ENCODE results near the gene HLA-E.
A peak's percentile ranks its signal among the peaks of the same experiment; 100 is the strongest.
"Not testable (repeated sequence)": the region's sequence is repeated elsewhere in the genome, so short reads cannot be mapped to it uniquely, and the experiment has no call there.

Gene HLA-E

DNA sequence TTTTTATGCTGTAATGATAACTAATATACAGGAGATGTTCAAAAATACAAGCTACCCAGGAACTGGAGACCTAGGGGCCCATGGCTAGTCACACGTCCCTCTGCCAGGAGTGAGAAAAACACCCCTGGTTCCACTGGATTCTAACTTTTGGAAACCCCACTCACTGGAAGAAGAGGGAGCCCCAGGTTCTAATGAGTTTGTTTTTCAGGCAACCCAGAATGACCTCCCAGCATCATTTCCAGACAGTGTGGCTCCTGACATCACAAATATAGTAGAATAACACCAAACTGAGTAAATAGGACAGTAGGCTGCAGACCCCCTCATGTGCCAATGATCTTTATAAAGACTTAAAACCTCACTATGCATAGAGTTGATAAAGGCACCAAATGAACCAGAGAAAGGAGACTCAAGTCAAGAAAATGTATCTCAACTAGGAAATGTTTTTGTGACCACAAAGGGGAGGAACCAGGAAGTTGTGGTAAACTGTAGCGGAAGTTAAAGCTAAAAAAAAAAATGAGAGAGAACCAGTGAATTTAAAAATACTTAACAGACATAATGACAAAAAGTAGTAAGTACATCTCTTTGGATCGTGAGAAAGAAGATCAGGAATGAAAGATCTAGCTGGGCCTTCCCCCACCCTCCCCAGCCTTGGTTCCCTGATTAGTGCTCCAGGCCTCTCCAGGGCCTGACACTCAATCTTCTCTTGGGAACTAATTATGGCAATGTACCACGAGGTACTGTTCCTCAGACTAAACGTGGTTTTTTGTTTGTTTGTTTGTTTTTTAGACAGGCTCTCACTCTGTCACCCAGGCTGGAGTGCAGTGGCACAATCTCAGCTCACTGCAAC, 19.8 kb downstream of the HLA-E start:
- no peak for DNase-seq

- DNase-seq: no peak
Observed at GRCh38 chr6:30510419-30511168, 21.3 kb downstream of the HLA-E start.

DNA sequence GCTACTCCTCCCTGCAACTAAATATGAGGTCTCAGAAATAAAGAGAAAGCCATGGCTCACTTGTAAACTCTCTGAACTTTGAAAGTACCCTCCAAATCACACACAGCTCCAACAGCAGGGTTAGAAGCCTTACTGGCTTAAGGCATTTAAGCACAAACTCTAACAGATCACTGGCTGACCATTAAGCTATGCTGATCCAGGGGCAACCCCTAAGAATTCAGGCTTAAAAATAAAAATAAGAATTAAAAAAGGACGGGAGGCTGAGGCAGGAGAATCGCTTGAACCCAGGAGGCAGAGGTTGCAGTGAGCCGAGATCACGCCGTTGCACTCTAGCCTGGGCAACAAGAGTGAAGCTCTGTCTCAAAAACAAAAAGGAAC, 21.8 kb downstream of the HLA-E start:
- no peak for DNase-seq

DNA sequence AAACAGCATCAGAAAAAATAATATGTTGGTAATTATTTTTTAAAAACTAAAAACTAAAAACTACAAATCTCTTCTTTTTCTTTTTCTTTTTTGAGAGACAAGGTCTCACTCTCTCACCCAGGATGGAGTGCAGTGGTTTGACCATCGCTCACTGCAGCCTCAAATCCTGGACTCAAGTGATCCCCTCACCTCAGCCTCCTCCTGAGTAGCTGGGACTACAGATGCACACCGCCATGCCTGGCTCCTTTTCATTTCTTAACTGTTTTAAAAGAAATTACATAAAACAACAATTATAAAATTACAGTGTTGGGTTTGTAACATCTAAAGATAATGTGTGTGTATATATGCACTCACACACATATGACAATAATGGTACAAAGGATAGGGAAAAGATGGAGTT, 24.1 kb downstream of the HLA-E start:
- DNase-seq: no peak

DNA sequence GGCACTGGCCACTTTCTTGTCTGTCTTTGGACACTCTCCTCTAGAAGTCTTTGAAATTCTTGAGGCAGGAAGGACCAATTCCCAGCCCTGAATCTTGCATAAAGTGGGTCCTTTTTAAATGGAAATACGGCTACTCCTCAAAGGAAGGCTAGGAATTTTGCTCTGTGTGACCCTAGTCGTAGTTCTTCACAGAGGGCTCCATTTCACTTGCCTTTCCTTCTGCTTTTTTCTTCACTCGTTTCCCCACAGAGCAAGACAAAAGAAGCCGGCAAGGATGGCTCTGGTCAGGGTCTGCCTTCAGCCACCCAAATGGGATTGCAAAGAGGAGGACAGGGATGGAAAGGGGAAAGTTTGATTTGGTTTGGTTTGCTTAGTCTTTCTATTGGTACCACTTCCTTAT, 25.8 kb downstream of the HLA-E start:
- no peak for DNase-seq

GRCh38 chr6:30515944-30516753, 26.8 kb downstream of the HLA-E start:
- DNase-seq: peak; percentile 86

GRCh38 chr6:30516754-30517076, 27.4 kb downstream of the HLA-E start:
- DNase-seq: not testable (repeated sequence)

GRCh38 chr6:30517767-30518504, 28.6 kb downstream of the HLA-E start:
- not testable (repeated sequence) for DNase-seq

GRCh38 chr6:30518505-30519145, 29.3 kb downstream of the HLA-E start:
- DNase-seq: not testable (repeated sequence)

DNA sequence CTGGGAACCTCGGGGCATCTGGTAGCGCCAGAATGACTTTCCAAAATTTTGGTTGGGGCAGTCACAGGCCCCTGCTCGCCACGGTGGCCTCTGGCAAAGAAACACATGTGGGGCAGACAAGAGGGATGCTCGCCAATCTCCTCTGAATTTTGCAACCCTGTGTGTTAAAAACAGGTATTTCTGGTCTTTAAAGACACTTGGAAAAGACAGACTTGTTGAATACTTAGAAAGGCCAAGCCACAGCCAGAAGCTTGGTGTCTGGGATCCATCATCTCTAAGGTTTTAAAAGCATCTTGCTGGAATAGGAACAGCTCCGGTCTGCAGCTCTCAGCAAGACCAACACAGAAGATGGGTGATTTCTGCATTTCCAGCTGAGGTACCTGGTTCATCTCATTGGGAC, 31.2 kb downstream of the HLA-E start:
- no peak for DNase-seq

DNA sequence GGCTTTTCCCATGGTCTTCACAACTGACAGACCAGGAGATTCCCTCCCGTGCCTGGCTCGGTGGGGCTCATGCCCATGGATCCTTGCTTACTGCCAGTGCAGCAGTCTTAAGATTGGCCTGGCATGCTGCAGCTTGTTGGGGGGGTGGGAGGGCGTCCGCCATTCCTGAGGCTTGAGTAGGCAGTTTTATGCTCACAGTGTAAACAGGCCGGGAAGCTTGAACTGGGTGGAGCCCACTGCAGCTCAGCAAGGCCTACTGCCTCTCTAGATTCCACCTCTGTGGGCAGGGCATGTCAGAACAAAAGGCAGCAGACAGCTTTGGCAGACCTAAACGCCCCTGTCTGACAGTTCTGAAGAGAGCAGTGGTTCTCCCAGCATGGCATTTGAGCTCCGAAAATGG, 31.8 kb downstream of the HLA-E start:
- not testable (repeated sequence) for DNase-seq

GRCh38 chr6:30521952-30522351, 32.6 kb downstream of the HLA-E start:
- DNase-seq: not testable (repeated sequence)

DNA sequence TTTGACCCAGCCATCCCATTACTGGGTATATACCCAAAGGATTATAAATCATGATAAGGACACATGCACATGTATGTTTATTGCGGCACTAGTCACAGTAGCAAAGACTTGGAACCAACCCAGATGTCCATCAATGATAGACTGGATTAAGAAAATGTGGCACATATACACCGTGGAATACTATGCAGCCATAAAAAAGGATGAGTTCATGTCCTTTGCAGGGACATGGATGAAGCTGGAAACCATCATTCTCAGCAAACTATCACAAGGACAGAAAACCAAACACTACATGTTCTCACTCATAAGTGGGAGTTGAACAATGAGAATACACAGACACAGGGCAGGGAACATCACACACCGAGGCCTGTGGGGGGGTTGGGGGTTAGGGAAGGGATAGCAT, 37.1 kb downstream of the HLA-E start:
- not testable (repeated sequence) for DNase-seq

- not testable (repeated sequence) for DNase-seq
Observed at GRCh38 chr6:30529349-30529875, 40.1 kb downstream of the HLA-E start.

DNA sequence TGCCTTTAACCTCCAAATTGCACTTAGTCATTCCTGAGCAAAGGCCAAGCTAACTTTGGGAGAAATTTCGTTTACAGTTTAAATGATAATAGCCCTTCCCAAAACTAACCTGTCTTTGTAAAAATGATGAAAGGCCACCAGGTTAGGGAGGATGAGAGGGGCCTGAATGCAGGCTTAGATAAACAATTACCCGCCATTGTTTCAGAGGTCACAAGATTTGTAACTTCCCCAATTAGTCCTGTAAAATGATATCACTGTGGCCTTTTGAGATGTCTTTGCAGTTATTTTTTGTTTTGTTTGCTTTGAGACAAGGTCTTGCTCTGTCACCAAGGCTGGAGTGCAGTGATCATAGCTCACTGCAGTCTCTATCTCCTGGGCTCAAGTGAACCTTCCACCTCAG, 40.7 kb downstream of the HLA-E start:
- no peak for DNase-seq

DNA sequence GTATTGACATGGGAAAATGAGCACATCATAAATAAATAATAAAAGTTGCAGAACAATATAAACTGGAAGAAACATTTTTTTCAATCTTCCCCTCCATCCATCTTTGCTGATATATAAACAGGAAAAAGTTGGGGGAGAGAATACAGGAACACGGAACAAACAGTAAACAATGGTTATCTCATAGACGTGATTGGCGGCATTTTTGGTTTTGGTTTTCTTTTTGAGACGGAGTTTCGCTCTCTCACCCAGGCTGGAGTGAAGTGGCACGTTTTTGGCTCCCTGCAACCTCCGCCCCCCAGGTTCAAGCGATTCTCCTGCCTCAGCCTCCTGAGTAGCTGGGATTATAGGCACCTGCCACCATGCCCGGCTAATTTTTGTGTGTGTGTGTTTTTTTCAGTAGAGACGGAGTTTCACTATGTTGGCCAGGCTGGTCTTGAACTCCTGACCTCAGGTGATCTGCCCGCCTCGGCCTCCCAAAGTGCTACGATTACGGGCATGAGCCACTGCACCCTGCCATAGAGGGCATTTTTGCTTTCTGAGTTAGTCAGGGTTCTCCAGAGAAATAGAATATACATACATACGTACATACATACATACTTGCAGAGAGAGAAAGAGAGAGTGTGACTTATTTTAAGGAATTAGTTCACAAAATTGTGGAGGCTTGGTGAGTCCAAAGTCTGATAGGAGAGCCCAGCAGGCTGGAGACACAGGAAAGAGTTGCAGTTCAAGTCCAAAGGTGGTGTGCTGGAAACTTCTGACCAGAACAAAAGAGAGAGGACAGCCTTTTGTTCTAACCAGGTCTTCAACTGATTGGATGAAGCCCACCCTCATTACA, 44.4 kb downstream of the HLA-E start:
- DNase-seq: no peak

DNA sequence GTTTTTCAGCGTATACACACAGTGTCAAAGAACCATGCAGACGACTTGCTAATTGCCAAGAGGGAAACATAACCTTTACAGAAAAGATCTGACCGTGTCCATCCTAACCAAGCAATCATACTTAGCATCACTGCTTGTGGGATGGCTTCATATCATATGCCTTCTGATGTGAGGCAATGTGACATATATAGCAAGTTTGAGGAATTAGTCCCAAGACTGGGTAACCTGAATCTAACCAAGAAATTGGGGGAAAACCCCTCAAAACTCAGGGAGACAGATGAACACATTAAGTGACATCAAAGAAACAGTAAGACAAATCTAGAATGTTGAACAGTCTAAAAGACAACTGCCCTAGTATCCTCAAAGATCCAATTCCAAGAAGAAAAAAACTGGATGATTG, 48.6 kb downstream of the HLA-E start:
- DNase-seq: no peak

DNA sequence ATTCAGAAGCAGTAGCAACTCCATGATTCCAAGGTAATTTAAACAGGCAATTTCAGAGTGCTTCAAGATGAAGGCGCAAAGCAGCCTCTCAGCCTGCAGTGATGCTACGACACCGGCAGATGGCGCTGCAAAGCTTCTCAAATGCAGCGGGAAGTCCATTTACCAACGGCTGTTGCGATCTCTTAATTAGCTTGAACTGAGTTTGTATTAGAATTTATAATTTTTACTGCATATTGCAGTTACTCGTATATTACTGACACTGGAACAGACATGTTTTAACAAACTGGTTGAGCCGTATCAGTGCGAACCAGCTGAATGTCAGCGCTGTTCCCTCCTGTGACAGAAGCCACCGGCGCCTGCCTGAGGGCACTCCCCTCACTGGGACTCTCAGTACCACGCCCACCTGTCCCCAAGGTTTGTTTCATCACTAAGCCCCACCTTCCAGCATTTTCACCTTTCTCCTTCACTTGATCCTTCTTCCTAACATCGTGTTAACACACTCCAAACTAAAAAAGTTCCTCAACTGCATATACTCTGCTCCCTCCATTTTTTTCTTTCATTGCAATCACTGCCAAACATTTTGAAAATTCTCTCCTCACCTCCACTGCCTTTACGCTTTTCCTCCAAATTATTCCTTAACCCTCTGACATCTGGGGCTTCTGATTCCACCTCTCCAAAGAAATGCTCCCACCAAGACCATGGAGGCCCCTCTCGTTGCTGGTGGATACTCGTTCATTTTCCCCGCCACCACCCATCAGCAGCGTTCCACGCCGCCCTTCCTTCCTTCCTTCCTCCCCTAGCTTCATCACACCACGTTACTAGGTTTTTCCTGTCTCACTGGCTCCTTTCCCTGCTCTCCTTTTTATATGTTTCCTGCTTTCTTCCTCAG, 52.5 kb downstream of the HLA-E start:
- DNase-seq: peak; percentile 83

GRCh38 chr6:30542404-30542725, 53.1 kb downstream of the HLA-E start:
- DNase-seq: no peak

DNA sequence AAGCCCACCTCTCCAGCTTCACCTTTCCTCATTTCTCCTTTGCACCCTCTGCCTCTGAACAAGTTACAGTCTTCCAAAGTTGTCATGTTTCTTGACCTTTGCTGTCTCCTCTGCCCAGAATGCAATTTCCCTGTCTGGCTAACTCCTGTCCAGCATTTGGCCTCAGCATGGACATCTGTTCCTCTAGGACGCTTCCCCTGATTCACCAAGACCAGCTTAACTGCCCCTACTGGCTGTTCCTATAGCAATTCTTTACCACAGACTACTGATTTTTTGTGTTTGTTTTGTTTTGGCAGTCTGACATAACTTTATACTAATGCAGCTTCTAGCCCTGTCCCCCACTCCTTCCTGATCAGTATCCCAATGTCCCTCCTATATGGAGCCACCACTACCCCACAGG, 53.6 kb downstream of the HLA-E start:
- no peak for DNase-seq

All from activated T-cell treated with anti-CD3 and anti-CD28 coated beads, Interleukin-2, amount 50 U/mL, for 1 hour (primary cell).